Tibial nerve (tissue), 4 donors: ENCODE measurements around the gene SUMO4. TPM values are rescaled to one million over a fixed set of nuclear protein-coding genes. Genes with fewer than 3 reads are reported as not detected.

Experiments
- DNase-seq, 2 donors: peaks; one replicate each; pipeline ENCODE4 v3.0.0-alpha.2; 2019; ENCODE audit warnings: low spot score in 2 of 2
- H3K27ac ChIP-seq, 4 donors: fragments of 200-600 bp; sonication (generic) in 3 of 4; one replicate each; pipeline ENCODE4 v1.5.1; 2017 to 2019; ENCODE audit warnings: mild to moderate bottlenecking in 1 of 4
- H3K27me3 ChIP-seq, 2 donors: fragments of 200-600 bp; sonication (generic) in 1 of 2; one replicate each; pipeline versions ENCODE4 v1.5.1 to v1.6.0; 2017 to 2019
- H3K36me3 ChIP-seq, 3 donors: fragments of 200-600 bp; sonication (generic); one replicate each; pipeline ENCODE4 v1.5.1; 2018 to 2019
- H3K4me1 ChIP-seq, 4 donors: fragments of 200-600 bp; sonication (generic) in 3 of 4; one replicate each; pipeline ENCODE4 v1.5.1; 2017 to 2019
- H3K4me3 ChIP-seq, 4 donors: fragments of 200-600 bp; sonication (generic) in 3 of 4; one replicate each; pipeline ENCODE4 v1.5.1; 2017 to 2019; ENCODE audit warnings: mild to moderate bottlenecking in 1 of 4, moderate library complexity in 1 of 4
- H3K9me3 ChIP-seq, 4 donors: fragments of 200-600 bp; sonication (generic) in 3 of 4; one replicate each; pipeline ENCODE4 v1.5.1; 2017 to 2019
- CTCF ChIP-seq, 5 experiments: fragments of 200-600 bp in 3 of 5; fragments of 450-650 bp in 2 of 5; sonication (generic) in 3 of 5; IDR thresholded peaks; one replicate each; pipeline ENCODE4 v1.5.1; 2016 to 2019; ENCODE audit warnings: antibody characterized with exemption in 5 of 5, mild to moderate bottlenecking in 3 of 5, moderate library complexity in 2 of 5
- EP300 ChIP-seq, 2 donors: sonication (generic); formaldehyde crosslinking; IDR thresholded peaks; one replicate each; pipeline ENCODE4 v1.6.1; 2017; ENCODE audit warnings: antibody characterized with exemption in 2 of 2, mild to moderate bottlenecking in 1 of 2
- POLR2A ChIP-seq, 2 donors: fragments of 450-650 bp; IDR thresholded peaks; one replicate each; pipeline ENCODE4 v1.6.1; 2017; ENCODE audit warnings: antibody characterized with exemption in 2 of 2, mild to moderate bottlenecking in 2 of 2, moderate library complexity in 2 of 2
- WGBS, 2 donors: methylation state at CpG; one replicate each; pipeline ENCODE4 v1.1.5; 2018; 5-methylcytosine and 5-hydroxymethylcytosine counted together
- total RNA-seq, 4 donors: library from RNA; depleted of rRNA; stranded (reverse); fragments of >200 nt; gene quantifications; one replicate each; pipeline ENCODE4 v1.1.0, GENCODE V29; 2016

Gene SUMO4
- total RNA-seq, 4 donors from 2014 or later = 4.9 to 6.9 (median 6.7) TPM

GRCh38 chr6:149379977-149380376 lies 20.1 kb upstream of the SUMO4 start:
- no peak for DNase-seq
- WGBS, 2 donors = 95 to 98% methylated on average over 3 of the region's 3 CpGs
- TF ChIP-seq EP300 (IDR thresholded peaks at IDR 0.05) = no peak
- no peak for TF ChIP-seq CTCF (IDR thresholded peaks at IDR 0.05)
- TF ChIP-seq POLR2A (IDR thresholded peaks at IDR 0.05) = no peak
- H3K4me3 ChIP-seq = no peak overlapping the region
- H3K27ac ChIP-seq = no peak overlapping the region
- peaks cover 0 to 52% (median 3%) of the 10 kb centered on the region in 3 donors for H3K36me3 ChIP-seq
- H3K4me1 ChIP-seq = peaks cover 0 to 18% (median 3%) of the 10 kb centered on the region in 4 donors
- no peaks in the 10 kb centered on the region for H3K27me3 ChIP-seq
- H3K9me3 ChIP-seq = no peaks in the 10 kb centered on the region

GRCh38 chr6:149380523-149380922 lies 19.5 kb upstream of the SUMO4 start:
- Histone ChIP-seq H3K27me3 (no peaks in the 10 kb centered on the region), H3K27ac (no peak overlapping the region), H3K4me1 (peaks cover 0 to 17% (median 3%) of the 10 kb centered on the region in 4 donors), H3K9me3 (no peaks in the 10 kb centered on the region), H3K4me3 (no peak overlapping the region), H3K36me3 (peaks cover 0 to 52% (median 3%) of the 10 kb centered on the region in 3 donors)
- TF ChIP-seq CTCF (IDR thresholded peaks at IDR 0.05) = no peak
- no peak for TF ChIP-seq EP300 (IDR thresholded peaks at IDR 0.05)
- TF ChIP-seq POLR2A (IDR thresholded peaks at IDR 0.05) = no peak
- DNase-seq = no peak

GRCh38 chr6:149383371-149383770 lies 16.7 kb upstream of the SUMO4 start:
- H3K4me1 ChIP-seq = peaks cover 0 to 26% (median 5%) of the 10 kb centered on the region in 4 donors
- H3K9me3 ChIP-seq = no peaks in the 10 kb centered on the region
- H3K27ac ChIP-seq = no peak overlapping the region
- 78% methylated on average over 4 of the region's 4 CpGs for WGBS, 2 donors
- no peak overlapping the region for H3K4me3 ChIP-seq
- no peaks in the 10 kb centered on the region for H3K27me3 ChIP-seq
- TF ChIP-seq CTCF (IDR thresholded peaks at IDR 0.05) = no peak
- TF ChIP-seq EP300 (IDR thresholded peaks at IDR 0.05) = no peak
- TF ChIP-seq POLR2A (IDR thresholded peaks at IDR 0.05) = no peak
- no peak for DNase-seq
- peaks cover 0 to 45% (median 3%) of the 10 kb centered on the region in 3 donors for H3K36me3 ChIP-seq

- no peak for TF ChIP-seq POLR2A (IDR thresholded peaks at IDR 0.05)
- no peak for TF ChIP-seq CTCF (IDR thresholded peaks at IDR 0.05)
- H3K9me3 ChIP-seq = no peaks in the 10 kb centered on the region
- H3K36me3 ChIP-seq = peaks cover 0 to 35% (median 0%) of the 10 kb centered on the region in 3 donors
- H3K4me3 ChIP-seq = no peak overlapping the region
- H3K27me3 ChIP-seq = no peaks in the 10 kb centered on the region
- DNase-seq = no peak
- no peak overlapping the region for H3K27ac ChIP-seq
- H3K4me1 ChIP-seq = peaks cover 0 to 29% (median 5%) of the 10 kb centered on the region in 4 donors
These were observed 15.6 kb upstream of the SUMO4 start for GRCh38 chr6:149384464-149384863.

DNA sequence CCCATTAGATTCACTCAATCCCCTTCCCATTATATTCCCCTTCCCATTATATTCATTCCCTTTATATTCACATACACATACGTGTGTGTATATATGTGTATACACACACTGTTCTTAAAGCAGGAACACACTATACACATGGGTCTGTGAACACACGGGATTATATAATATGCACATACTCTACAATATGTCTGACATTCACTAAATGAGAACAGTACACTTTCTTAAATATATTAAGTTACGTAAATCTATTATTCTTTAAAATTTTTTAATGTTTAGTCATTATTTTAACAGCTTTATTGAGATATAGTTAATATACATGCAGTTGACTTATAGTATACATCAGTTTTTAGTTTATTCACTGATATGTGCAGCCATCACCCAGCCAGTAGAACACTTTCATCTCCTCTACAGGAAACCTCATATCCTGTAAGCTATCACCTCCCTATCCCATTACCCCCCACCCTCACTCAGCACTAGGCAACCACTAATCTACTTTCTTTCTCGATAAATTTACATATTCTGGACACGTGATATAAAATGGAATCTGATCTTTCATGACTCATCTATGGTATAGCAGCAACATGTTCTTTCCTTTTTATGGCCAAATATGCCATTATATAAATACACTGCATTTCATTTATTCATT lies 13.9 kb upstream of the SUMO4 start:
- no peak overlapping the region for H3K27ac ChIP-seq
- peaks cover 0 to 35% (median 5%) of the 10 kb centered on the region in 4 donors for H3K4me1 ChIP-seq
- no peaks in the 10 kb centered on the region for H3K9me3 ChIP-seq
- no peak for DNase-seq
- peaks cover 0 to 20% (median 0%) of the 10 kb centered on the region in 3 donors for H3K36me3 ChIP-seq
- no peak overlapping the region for H3K4me3 ChIP-seq
- WGBS, 2 donors = 96 to 97% methylated on average over 5 of the region's 5 CpGs
- H3K27me3 ChIP-seq = no peaks in the 10 kb centered on the region
- TF ChIP-seq EP300 (IDR thresholded peaks at IDR 0.05) (no peak), CTCF (IDR thresholded peaks at IDR 0.05) (no peak), POLR2A (IDR thresholded peaks at IDR 0.05) (no peak)
